H9 (cell line): ENCODE data around the gene DGLUCY. TPM values are rescaled to one million over a fixed set of nuclear protein-coding genes. Genes with fewer than 3 reads are reported as not detected.

Source experiments
- DNase-seq: peaks from one replicate; pipeline ENCODE4 v3.0.0-alpha.2; 2017
- H2AFZ ChIP-seq: one replicate; pipeline ENCODE4 v1.6.1; 2013; ENCODE audit warnings: mild to moderate bottlenecking, low read length, control low read depth, moderate library complexity
- H2AK5ac ChIP-seq: 2 replicates; pipeline ENCODE4 v1.6.1; 2013; ENCODE audit warnings: low read length, control low read depth, mixed read lengths; ENCODE audit not compliant: insufficient read length
- H2BK120ac ChIP-seq: one replicate; pipeline ENCODE4 v1.6.1; 2013; ENCODE audit warnings: low read depth, mild to moderate bottlenecking, low read length, control low read depth, inconsistent platforms; ENCODE audit not compliant: poor library complexity, severe bottlenecking
- H2BK12ac ChIP-seq: 2 replicates; pipeline ENCODE4 v1.6.1; 2013; ENCODE audit warnings: low read length, control low read depth, mixed read lengths, low read depth; ENCODE audit not compliant: insufficient read length
- H2BK15ac ChIP-seq: 2 replicates; pipeline ENCODE4 v1.6.1; 2013; ENCODE audit warnings: low read depth, low read length, control low read depth
- H2BK20ac ChIP-seq: one replicate; pipeline ENCODE4 v1.6.1; 2013; ENCODE audit warnings: low read depth, mild to moderate bottlenecking, low read length, control low read depth, inconsistent platforms; ENCODE audit not compliant: poor library complexity, severe bottlenecking
- H2BK5ac ChIP-seq: 2 replicates; pipeline ENCODE4 v1.6.1; 2013; ENCODE audit warnings: low read length, control low read depth, mixed read lengths; ENCODE audit not compliant: insufficient read length
- H3K14ac ChIP-seq: 2 replicates; pipeline ENCODE4 v1.6.1; 2013; ENCODE audit warnings: low read length, control low read depth; ENCODE audit not compliant: insufficient read depth
- H3K18ac ChIP-seq: 2 replicates; pipeline ENCODE4 v1.6.1; 2013; ENCODE audit warnings: low read depth, mild to moderate bottlenecking, mixed read lengths, low read length, control low read depth; ENCODE audit not compliant: insufficient read length
- H3K23ac ChIP-seq: 2 replicates; pipeline ENCODE4 v1.6.1; 2013; ENCODE audit warnings: low read length, control low read depth, mixed read lengths, low read depth; ENCODE audit not compliant: insufficient read length
- H3K23me2 ChIP-seq: 2 replicates; pipeline ENCODE4 v1.6.1; 2013; ENCODE audit warnings: low read depth, mild to moderate bottlenecking, mixed read lengths, low read length, control low read depth; ENCODE audit not compliant: insufficient read length, poor library complexity, severe bottlenecking
- H3K27ac ChIP-seq: 2 replicates; pipeline ENCODE4 v1.5.1; 2013; ENCODE audit warnings: low read length, control low read depth, mixed read lengths, low read depth; ENCODE audit not compliant: insufficient read length
- H3K27me3 ChIP-seq: 2 replicates; pipeline ENCODE4 v1.6.1; 2013; ENCODE audit warnings: low read length, control low read depth, inconsistent platforms; ENCODE audit not compliant: insufficient read depth
- H3K4ac ChIP-seq: 2 replicates; pipeline ENCODE4 v1.6.1; 2013; ENCODE audit warnings: low read depth, mild to moderate bottlenecking, control low read depth, inconsistent platforms, low read length, moderate library complexity
- H3K4me1 ChIP-seq: 2 replicates; pipeline ENCODE4 v1.6.1; 2013; ENCODE audit warnings: low read length, control low read depth, inconsistent platforms; ENCODE audit not compliant: insufficient read depth
- H3K4me2 ChIP-seq: 2 replicates; pipeline ENCODE4 v1.6.1; 2013; ENCODE audit warnings: low read length, control low read depth, mixed read lengths; ENCODE audit not compliant: insufficient read length, insufficient read depth
- H3K56ac ChIP-seq: 2 replicates; pipeline ENCODE4 v1.6.1; 2013; ENCODE audit warnings: low read depth, mild to moderate bottlenecking, mixed read lengths, low read length, control low read depth; ENCODE audit not compliant: insufficient read length
- H3K79me1 ChIP-seq: 2 replicates; pipeline ENCODE4 v1.6.1; 2013; ENCODE audit warnings: low read depth, mild to moderate bottlenecking, moderate library complexity, low read length, control low read depth, inconsistent platforms; ENCODE audit not compliant: insufficient read depth, poor library complexity, severe bottlenecking
- H3K79me2 ChIP-seq: 2 replicates; pipeline ENCODE4 v1.6.1; 2013; ENCODE audit warnings: low read length, control low read depth, inconsistent platforms; ENCODE audit not compliant: insufficient read depth
- H3K9ac ChIP-seq: 2 replicates; pipeline ENCODE4 v1.6.1; 2013; ENCODE audit warnings: low read length, control low read depth, mixed read lengths; ENCODE audit not compliant: insufficient read length; ENCODE audit errors: extremely low read depth
- H3K9me3 ChIP-seq: one replicate; pipeline ENCODE4 v1.6.1; 2013; ENCODE audit warnings: low read depth, low read length, inconsistent platforms; ENCODE audit not compliant: control insufficient read depth
- H3T11ph ChIP-seq: one replicate; pipeline ENCODE4 v1.6.1; 2013; ENCODE audit warnings: mild to moderate bottlenecking, low read length, control low read depth, inconsistent platforms
- H4K20me1 ChIP-seq: one replicate; pipeline ENCODE4 v1.6.1; 2013; ENCODE audit not compliant: control insufficient read depth, insufficient read length, insufficient read depth
- H4K5ac ChIP-seq: 2 replicates; pipeline ENCODE4 v1.6.1; 2013; ENCODE audit warnings: low read depth, mild to moderate bottlenecking, mixed read lengths, low read length, control low read depth; ENCODE audit not compliant: insufficient read length
- H4K8ac ChIP-seq: replicated peaks from 2 replicates; pipeline ENCODE4 v1.6.1; 2013; ENCODE audit warnings: low read length, control low read depth, mixed read lengths, low read depth; ENCODE audit not compliant: insufficient read length
- H4K91ac ChIP-seq: 2 replicates; pipeline ENCODE4 v1.6.1; 2013; ENCODE audit warnings: low read depth, mild to moderate bottlenecking, moderate library complexity, mixed read lengths, low read length, control low read depth; ENCODE audit not compliant: insufficient read length
- H3K27ac Mint-ChIP-seq, 3 experiments: 2 replicates in 2 of 3; 3 replicates in 1 of 3; pipeline ENCODE4 v1.8.0; 2020 to 2021; ENCODE audit warnings: mixed read lengths in 3 of 3, mild to moderate bottlenecking in 1 of 3, moderate library complexity in 1 of 3
- H3K27me3 Mint-ChIP-seq: 2 replicates; pipeline ENCODE4 v1.8.0; 2021; ENCODE audit warnings: low read depth, mild to moderate bottlenecking, moderate library complexity, mixed read lengths
- H3K36me3 Mint-ChIP-seq, 3 experiments: 2 replicates in 2 of 3; 3 replicates in 1 of 3; pipeline ENCODE4 v1.8.0; 2020 to 2021; ENCODE audit warnings: low read depth in 3 of 3, mixed read lengths in 3 of 3; ENCODE audit not compliant: insufficient read depth in 1 of 3
- H3K4me1 Mint-ChIP-seq, 2 experiments: 2 replicates each; pipeline ENCODE4 v1.8.0; 2020; ENCODE audit warnings: mixed read lengths in 2 of 2
- H3K4me3 Mint-ChIP-seq, 2 experiments: 2 replicates in 1 of 2; 3 replicates in 1 of 2; pipeline ENCODE4 v1.8.0; 2020 to 2021; ENCODE audit warnings: mild to moderate bottlenecking in 2 of 2, mixed read lengths in 2 of 2, moderate library complexity in 1 of 2
- H3K9me3 Mint-ChIP-seq, 2 experiments: 2 replicates in 1 of 2; 3 replicates in 1 of 2; pipeline ENCODE4 v1.8.0; 2020; ENCODE audit warnings: mild to moderate bottlenecking in 2 of 2, mixed read lengths in 2 of 2, moderate library complexity in 1 of 2
- CTCF ChIP-seq: fragments of 200-600 bp; sonication (generic); conservative IDR thresholded peaks from 3 replicates; pipeline ENCODE4 v1.8.0; 2021; ENCODE audit warnings: antibody characterized with exemption, mild to moderate bottlenecking
- WGBS: extraction: QIAGEN DNeasy Blood & Tissue Kit; methylation state at CpG from one replicate; pipeline ENCODE4 v1.1.7; 2013; ENCODE audit warnings: missing lambda C conversion rate, low lambda C conversion rate, mixed read lengths; ENCODE audit not compliant: insufficient read length; ENCODE audit errors: extremely low coverage; 5-methylcytosine and 5-hydroxymethylcytosine counted together
- total RNA-seq: library from RNA; stranded (reverse); gene quantifications from 2 replicates; pipeline ENCODE4 v1.2.1, GENCODE V29; 2021

DGLUCY gene
- total RNA-seq, 1 experiment from 2014 or later, result 29.6 TPM

- Histone ChIP-seq H2BK15ac (no peak overlapping the region), H2BK120ac (no peak overlapping the region), H3K14ac (no peak overlapping the region), H4K20me1 (no peaks in the 10 kb centered on the region), H3K4me2 (no peak overlapping the region), H3K9me3 (no peaks in the 10 kb centered on the region), H2BK12ac (no peak overlapping the region), H2BK20ac (no peak overlapping the region), H4K8ac (no peak overlapping the region), H3K9ac (no peak overlapping the region), H2AFZ (no peak overlapping the region), H3K18ac (no peak overlapping the region), H3K56ac (no peak overlapping the region), H3K79me2 (no peaks in the 10 kb centered on the region), H3K27ac (no peak overlapping the region), H2AK5ac (no peak overlapping the region), H4K91ac (no peak overlapping the region), H3K79me1 (no peaks in the 10 kb centered on the region), H4K5ac (no peak overlapping the region), H3K23me2 (no peaks in the 10 kb centered on the region), H3K4ac (no peak overlapping the region), H2BK5ac (no peak overlapping the region), H3T11ph (no peak overlapping the region), H3K4me1 (no peaks in the 10 kb centered on the region), H3K23ac (no peak overlapping the region), H3K27me3 (no peaks in the 10 kb centered on the region)
- no peak overlapping the region for H3K4me3 Mint-ChIP-seq
- WGBS, result no CpG with 5 or more reads among the region's 3 CpGs
- no peak overlapping the region for H3K27ac Mint-ChIP-seq
- H3K27me3 Mint-ChIP-seq, result no peaks in the 10 kb centered on the region; the same call in 1 of the 2 replicates
- H3K9me3 Mint-ChIP-seq, result no peaks in the 10 kb centered on the region
- H3K36me3 Mint-ChIP-seq, result no peaks in the 10 kb centered on the region
- no peaks in the 10 kb centered on the region for H3K4me1 Mint-ChIP-seq
- DNase-seq, result no peak
- TF ChIP-seq CTCF, result no peak
Measured at GRCh38 chr14:91098591-91098990, 15.3 kb upstream of the DGLUCY start.
